ENCODE measurements around the gene SLC31A1.
"Not testable (repeated sequence)": the region's sequence is repeated elsewhere in the genome, so short reads cannot be mapped to it uniquely, and the experiment has no call there.

Gene SLC31A1

GRCh38 chr9:113221800-113222481 is 597 bp downstream of the SLC31A1 start:
- DNase-seq: peak; percentile 10

- peak; percentile 17 for DNase-seq
These were observed 1.1 kb downstream of the SLC31A1 start for GRCh38 chr9:113222482-113222841.

- DNase-seq: peak; percentile 32
These were observed 2.6 kb downstream of the SLC31A1 start for GRCh38 chr9:113223963-113224362.

- no peak for DNase-seq
These were observed 6.1 kb downstream of the SLC31A1 start for GRCh38 chr9:113227436-113227835.

DNA sequence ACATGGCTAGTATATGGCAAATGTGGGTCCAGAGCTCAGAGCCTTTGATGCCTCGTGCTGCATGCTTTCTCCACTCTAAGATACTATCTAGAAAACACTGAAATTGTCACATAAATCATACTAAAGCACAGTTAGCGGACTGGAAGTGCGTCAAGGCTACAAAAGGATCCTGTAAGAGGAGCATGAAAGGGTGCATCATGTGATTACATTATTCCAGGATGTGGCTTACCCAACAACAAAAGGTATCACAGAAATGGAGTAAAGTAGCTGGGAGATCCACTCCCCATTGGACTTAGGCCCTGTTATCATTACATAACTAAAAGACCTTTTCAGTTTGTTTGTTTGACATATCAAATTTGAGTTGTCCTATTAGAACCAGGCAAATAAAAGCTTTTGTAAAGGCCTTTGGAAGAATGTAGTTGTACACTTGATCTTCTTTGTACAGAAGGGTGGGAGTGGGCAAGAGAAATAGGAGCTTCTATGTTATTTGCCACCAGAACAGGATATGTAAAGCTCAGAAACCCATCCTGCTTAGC is 6.9 kb downstream of the SLC31A1 start:
- DNase-seq: no peak

- DNase-seq: no peak
These were observed 10.4 kb downstream of the SLC31A1 start for GRCh38 chr9:113231701-113232100.

DNA sequence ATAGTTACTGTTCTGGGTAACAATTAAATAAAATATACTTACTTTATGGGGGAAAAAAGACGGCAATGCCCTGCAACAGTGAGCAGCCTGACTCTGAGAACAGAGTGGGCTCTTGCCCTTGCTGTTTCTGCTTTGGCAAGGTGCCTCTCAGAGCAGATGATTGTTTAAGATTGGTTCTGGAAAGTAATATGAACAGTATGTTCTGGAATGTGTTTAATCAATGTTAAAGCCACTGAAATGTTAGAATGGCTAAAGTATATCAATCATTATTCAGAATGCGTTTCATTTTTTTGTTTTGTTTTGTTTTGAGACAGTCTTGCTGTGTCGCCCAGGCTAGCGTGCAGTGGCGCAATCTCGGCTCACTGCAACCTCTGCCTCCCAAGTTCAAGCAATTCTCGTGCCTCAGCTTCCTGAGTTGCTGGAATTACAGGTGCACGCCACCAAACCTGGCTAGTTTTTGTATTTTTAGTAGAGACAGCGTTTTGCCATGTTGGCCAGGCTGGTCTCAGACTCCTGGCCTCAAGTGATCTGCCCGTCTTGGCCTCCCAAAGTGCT is 14.4 kb downstream of the SLC31A1 start:
- peak; percentile 12 for DNase-seq

DNA sequence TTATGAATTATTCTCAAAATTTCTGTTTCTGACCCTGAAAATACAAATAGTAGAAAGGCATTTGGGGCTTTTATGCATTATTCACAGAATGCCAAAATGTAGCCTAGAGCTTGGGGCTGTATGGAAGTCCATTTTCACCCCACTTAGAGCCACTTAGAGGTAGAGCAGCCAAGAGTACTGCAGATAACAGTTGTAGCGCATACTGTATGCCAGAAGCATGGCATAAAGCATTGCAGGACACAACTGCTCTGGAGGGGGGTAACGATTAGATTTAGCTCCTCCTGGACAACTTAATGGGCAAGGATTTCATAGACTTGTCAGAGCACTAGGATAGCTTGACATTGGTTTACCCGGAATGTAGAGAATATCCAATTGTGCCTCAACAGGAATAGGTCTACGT is 15.7 kb downstream of the SLC31A1 start:
- no peak for DNase-seq

DNA sequence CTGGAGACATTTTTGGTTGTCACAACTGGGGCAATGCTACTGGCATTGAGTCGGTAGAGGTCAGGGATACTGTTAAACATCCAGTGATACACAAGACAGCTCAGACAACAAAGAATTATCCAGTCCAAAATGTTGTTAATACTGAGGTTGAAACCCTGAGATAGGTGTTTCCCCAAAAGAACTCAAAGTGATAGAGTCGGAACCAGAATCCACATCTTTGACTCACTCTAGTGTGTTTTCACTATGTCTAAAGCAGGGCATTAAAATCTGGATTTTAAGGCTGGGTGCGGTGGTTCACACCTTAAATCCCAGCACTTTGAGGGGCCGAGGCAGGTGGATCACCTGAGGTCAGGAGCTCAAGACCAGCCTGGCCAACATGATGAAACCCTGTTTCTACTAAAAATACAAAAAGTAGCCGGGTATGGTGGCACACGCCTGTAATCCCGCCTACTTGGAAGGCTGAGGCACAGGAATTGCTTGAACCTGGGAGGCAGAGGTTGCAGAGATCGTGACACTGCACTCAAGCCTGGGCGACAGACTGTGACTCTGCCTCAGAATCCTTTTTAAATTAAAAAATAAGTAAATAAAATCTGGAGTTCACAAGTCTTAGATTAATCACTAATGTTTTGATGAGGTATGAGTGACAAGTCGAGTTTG is 17.0 kb downstream of the SLC31A1 start:
- no peak for DNase-seq

- no peak for DNase-seq
These were observed 17.5 kb downstream of the SLC31A1 start for GRCh38 chr9:113238859-113239232.

- no peak for DNase-seq
These were observed 19.8 kb downstream of the SLC31A1 start for GRCh38 chr9:113241161-113241560.

- no peak for DNase-seq
These were observed 23.2 kb downstream of the SLC31A1 start for GRCh38 chr9:113244556-113244955.

DNA sequence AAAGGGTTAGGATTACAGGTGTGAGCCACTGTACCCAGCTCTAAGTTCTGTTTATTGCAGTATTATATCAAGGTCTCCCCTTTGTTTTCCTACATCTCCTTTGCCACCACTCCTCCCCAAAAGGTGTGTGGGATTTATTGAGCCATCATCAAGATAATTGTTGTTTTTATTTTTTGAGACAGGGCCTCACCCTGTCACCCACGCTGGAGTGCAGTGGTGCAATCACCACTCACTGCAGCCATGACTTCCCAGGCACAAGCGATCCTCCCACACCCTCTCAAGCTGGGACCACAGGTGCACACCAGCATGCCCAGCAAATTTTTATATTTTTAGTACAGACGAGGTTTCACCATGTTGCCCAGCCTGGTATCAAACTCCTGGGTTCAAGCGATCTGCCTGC is 24.6 kb downstream of the SLC31A1 start:
- DNase-seq: no peak

GRCh38 chr9:113246928-113247327 is 25.6 kb downstream of the SLC31A1 start:
- DNase-seq: no peak

DNA sequence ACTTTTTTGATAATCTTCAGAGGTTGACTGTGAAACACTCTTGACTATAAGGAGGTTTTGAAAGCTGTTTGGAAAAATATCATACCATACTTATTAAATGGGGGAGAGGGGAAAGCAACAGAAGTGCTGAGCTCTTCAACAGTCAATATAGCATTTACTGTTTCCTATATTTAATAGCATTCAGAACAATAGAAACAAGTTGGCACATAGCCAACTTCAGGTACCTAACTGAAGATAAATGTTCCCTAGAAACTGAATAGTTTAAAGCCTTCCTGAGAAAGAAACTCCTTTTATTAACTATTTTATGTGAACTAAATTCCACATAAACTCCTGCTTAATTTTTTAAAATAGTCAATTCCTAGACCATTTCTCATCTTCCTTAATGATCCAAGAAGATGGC is 26.3 kb downstream of the SLC31A1 start:
- no peak for DNase-seq

DNA sequence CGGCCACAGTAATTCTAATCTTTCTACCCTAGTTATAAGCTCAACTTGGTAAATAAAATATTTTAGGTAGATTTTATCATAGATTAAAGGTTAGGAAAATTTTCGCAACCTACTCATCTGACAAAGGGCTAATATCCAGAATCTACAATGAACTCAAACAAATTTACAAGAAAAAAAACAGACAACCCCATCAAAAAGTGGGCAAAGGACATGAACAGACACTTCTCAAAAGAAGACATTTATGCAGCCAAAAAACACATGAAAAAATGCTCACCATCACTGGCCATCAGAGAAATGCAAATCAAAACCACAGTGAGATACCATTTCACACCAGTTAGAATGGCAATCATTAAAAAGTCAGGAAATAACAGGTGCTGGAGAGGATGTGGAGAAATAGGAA is 28.3 kb downstream of the SLC31A1 start:
- not testable (repeated sequence) for DNase-seq

- DNase-seq: no peak
These were observed 29.5 kb downstream of the SLC31A1 start for GRCh38 chr9:113250807-113251206.

GRCh38 chr9:113254991-113255390 is 33.6 kb downstream of the SLC31A1 start:
- no peak for DNase-seq

GRCh38 chr9:113255438-113255837 is 34.1 kb downstream of the SLC31A1 start:
- DNase-seq: no peak

GRCh38 chr9:113257863-113258262 is 36.5 kb downstream of the SLC31A1 start:
- no peak for DNase-seq

DNA sequence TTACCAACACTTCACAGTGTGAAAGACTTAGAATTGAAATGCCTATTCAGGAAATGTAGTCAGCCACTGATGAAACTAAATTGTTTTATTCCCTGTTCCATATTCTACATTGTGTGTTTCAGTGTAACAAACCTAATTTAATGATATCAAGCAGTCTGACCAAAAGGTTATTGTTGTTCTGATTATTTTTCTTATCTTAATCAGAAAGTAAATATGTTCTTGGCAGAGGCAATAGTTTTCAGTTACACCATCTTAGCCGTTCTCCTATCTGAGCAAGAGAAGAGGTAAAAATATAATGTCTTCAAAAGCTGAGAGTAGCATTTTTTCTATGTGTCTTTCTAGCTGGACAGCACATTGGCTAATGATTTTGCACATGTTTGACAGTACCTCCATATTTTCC is 36.9 kb downstream of the SLC31A1 start:
- no peak for DNase-seq

DNA sequence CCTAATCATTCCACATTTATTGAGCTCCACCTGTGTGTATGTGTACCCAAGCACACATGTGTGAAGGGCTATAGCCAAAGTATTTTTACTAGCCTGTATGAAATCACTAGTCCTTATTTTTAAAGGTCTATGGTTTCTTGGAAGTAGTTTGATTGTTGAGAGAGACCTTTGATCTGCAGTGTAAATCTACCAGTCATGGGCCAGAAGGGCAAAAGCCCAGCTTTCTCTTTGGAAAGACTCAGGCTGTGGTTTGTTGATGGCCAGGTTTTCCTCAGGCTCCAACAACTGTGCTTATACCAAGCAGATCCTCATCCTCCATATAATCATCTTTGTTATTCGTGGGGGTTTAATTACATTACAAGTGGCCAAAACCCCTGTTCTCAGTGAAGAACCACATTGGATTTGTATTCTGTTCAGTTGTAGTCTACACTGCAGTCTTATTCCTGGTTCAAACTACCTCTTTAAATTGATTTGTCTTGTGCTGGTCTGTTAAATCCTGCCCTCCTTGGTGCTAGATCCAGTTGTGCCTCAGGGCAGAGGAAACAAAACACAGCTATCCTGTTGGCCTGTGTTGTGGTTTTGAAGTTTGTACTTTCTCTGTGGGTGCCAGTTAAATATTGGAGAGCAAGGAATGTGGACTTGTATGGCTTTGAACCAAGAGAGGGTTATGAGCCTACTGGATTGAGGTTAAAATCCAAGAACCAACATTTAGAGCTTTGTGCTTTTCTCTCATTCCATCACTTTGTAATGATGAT is 40.8 kb downstream of the SLC31A1 start:
- DNase-seq: no peak

DNA sequence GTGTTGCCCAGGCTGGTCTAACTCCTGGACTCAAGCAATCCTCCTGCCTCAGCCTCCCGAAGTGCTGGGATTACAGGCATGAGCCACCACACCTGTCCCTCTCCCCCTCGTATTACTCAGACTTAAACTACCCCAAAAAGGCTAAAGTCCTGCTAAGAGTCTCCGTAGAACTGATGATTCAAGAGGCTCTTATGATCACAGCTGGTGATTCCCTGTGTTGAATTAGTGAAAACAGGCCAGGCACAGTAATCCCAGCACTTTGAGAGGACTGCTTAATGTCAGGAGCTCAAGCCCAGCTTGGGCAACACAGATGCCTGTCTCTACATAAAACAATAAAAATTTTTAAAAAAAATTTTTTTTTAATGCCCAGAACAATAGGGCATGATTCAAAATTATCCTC is 44.8 kb downstream of the SLC31A1 start:
- DNase-seq: no peak

Measured in fibroblast of skin of right biceps (primary cell).